Activated CD8-positive, alpha-beta memory T cell treated with anti-CD3 and anti-CD28 coated beads for 48 hours (primary cell): ENCODE data around the gene LRRFIP1.

Source experiments
- DNase-seq, 3 experiments: peaks; one replicate each; pipeline ENCODE4 v3.0.0-alpha.2; 2020; ENCODE audit warnings: low read depth in 2 of 3, low spot score in 2 of 3

LRRFIP1 gene

GRCh38 chr2:237638176-237638575 lies 10.8 kb downstream of the LRRFIP1 start:
- DNase-seq, result no peak

GRCh38 chr2:237639052-237639835 lies 11.9 kb downstream of the LRRFIP1 start:
- DNase-seq, result no peak

GRCh38 chr2:237639836-237640220 lies 12.4 kb downstream of the LRRFIP1 start:
- no peak for DNase-seq

GRCh38 chr2:237640493-237640998 lies 13.2 kb downstream of the LRRFIP1 start:
- DNase-seq, result no peak

GRCh38 chr2:237642038-237642734 lies 14.8 kb downstream of the LRRFIP1 start:
- DNase-seq, result no peak

- DNase-seq, result no peak
These were observed 15.7 kb downstream of the LRRFIP1 start for GRCh38 chr2:237643066-237643465.

GRCh38 chr2:237643582-237644380 lies 16.4 kb downstream of the LRRFIP1 start:
- no peak for DNase-seq

GRCh38 chr2:237644381-237644703 lies 17.0 kb downstream of the LRRFIP1 start:
- DNase-seq, result no peak

- no peak for DNase-seq
These were observed 17.9 kb downstream of the LRRFIP1 start for GRCh38 chr2:237645261-237645660.

- no peak for DNase-seq
These were observed 20.0 kb downstream of the LRRFIP1 start for GRCh38 chr2:237647176-237648015.

GRCh38 chr2:237648016-237648381 lies 20.6 kb downstream of the LRRFIP1 start:
- DNase-seq, result no peak

- no peak for DNase-seq
These were observed 22.4 kb downstream of the LRRFIP1 start for GRCh38 chr2:237649541-237650454.

GRCh38 chr2:237650455-237650850 lies 23.1 kb downstream of the LRRFIP1 start:
- no peak for DNase-seq

- no peak for DNase-seq
These were observed 24.4 kb downstream of the LRRFIP1 start for GRCh38 chr2:237651761-237652160.

GRCh38 chr2:237652181-237652580 lies 24.8 kb downstream of the LRRFIP1 start:
- no peak for DNase-seq

- no peak for DNase-seq
These were observed 25.5 kb downstream of the LRRFIP1 start for GRCh38 chr2:237652854-237653253.

- DNase-seq, result no peak
These were observed 26.6 kb downstream of the LRRFIP1 start for GRCh38 chr2:237653776-237654558.

- no peak for DNase-seq
These were observed 29.7 kb downstream of the LRRFIP1 start for GRCh38 chr2:237657063-237657462.

- no peak for DNase-seq
These were observed 33.1 kb downstream of the LRRFIP1 start for GRCh38 chr2:237660381-237660900.
